Measurements from ENCODE around the gene TMEM221. TPM values are rescaled to one million over a fixed set of nuclear protein-coding genes. Genes with fewer than 3 reads are reported as not detected.

TMEM221 gene
- total and polyA plus RNA-seq, 2 donors (not counting 3 experiments of a cell fraction or from before 2014, with no cell fraction given), result 0.08 TPM; not detected in 1

DNA sequence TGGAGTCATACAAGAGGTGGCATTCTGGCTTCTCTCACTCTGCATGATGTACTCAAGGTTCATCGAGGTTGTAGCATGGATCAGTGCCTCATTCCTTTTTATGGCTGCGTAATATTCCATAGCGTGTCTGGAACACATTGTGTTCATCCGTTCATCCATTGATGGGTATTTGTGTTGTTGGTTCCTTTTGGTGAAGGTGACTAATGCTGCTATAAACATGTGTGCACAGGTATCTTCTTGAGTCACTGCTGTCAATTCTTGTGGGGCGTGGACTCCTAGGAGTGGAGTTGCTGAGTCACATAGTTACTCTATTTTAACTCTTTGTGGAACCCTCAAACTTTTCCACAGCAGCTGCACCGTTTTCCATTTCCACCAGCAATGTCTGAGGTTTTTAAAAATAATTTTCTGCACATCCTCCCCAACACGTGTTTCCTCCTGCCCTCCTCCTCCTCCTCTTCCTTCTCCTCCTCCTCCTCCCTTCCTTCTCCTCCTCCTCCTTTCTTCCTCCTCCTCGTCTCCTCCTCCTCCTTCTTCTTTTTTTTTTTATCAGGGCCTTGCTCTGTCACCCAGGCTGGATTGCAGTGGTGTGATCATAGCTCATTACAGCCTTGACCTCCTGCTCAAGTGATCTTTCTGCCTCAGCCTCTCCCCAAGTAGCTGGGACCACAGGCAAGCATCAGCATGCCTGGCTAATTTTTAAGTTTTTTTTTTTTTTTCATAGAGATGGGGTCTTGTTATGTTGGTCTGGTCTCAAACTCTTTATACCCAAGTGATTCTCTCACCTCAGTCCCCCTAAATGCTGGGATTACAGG is 2.0 kb upstream of the TMEM221 start:
- dilution Hi-C loops (cut with MboI; ENCODE audit: extremely low pct_ligation_motif_present, low sequenced_read_pairs) (no loop called here), intact Hi-C loops (cut with micrococcal nuclease) (loop anchor here (5.0 kb wide), 1 partner anchor 327 kb away; no protein-coding TSS in a partner anchor)
- Histone ChIP-seq H2AFZ (ENCODE audit: low read depth, low read length) (no peak overlapping the region), H3K4me1 (ENCODE audit: control insufficient read depth, extremely low read depth, insufficient read depth, low read length) (no peaks in the 10 kb centered on the region), H3K4me2 (ENCODE audit: insufficient read depth, low read length) (no peak overlapping the region), H4K20me1 (replicated peaks; ENCODE audit: control insufficient read depth, extremely low read depth, insufficient read depth, low read length) (no peaks in the 10 kb centered on the region), H3K27me3 (ENCODE audit: control insufficient read depth in 2 of 2, insufficient read depth in 2 of 2, low read length in 2 of 2) (peaks cover 17 to 30% of the 10 kb centered on the region in 2 experiments), H3K9me3 (replicated peaks; ENCODE audit: control insufficient read depth, insufficient read depth, low read length) (no peaks in the 10 kb centered on the region), H3K9ac (replicated peaks; ENCODE audit: extremely low read depth, insufficient read depth, low read length) (no peak overlapping the region), H3K4me3 (replicated peaks in 1 of 3; ENCODE audit: insufficient read depth in 1 of 3, low read depth in 1 of 3, low read length in 3 of 3) (no peak overlapping the region), H3K9me1 (replicated peaks; ENCODE audit: control insufficient read depth, extremely low read depth, insufficient read depth, low read length) (no peaks in the 10 kb centered on the region), H3K79me2 (ENCODE audit: control insufficient read depth, insufficient read depth, low read length) (no peaks in the 10 kb centered on the region), H3K27ac (ENCODE audit: insufficient read depth, low read depth, low read length) (no peak overlapping the region), H3K36me3 (ENCODE audit: control insufficient read depth in 2 of 2, extremely low read depth in 1 of 2, insufficient read depth in 2 of 2, low read length in 2 of 2) (no peaks in the 10 kb centered on the region)
- POLR2A ChIA-PET, result interaction anchor here (0.7 kb wide), 1 partner anchor 172 kb away, joined by 3 read pairs; no protein-coding TSS in a partner anchor
- BruUV-seq (replicated peaks), result no TSS peak
- FAIRE-seq (peak; percentile 44), DNase-seq (ENCODE audit: low read depth, low spot score) (no peak)
- CTCF ChIA-PET, result no interaction called here
- no peak for TF ChIP-seq POLR2AphosphoS5 (IDR thresholded peaks at IDR 0.05; ENCODE audit: insufficient read depth, low read depth, low read length)

- Histone ChIP-seq H3K4me2 (ENCODE audit: insufficient read depth, low read length) (no peak overlapping the region), H3K9me1 (replicated peaks; ENCODE audit: control insufficient read depth, extremely low read depth, insufficient read depth, low read length) (no peaks in the 10 kb centered on the region), H3K36me3 (ENCODE audit: control insufficient read depth in 2 of 2, extremely low read depth in 1 of 2, insufficient read depth in 2 of 2, low read length in 2 of 2) (no peaks in the 10 kb centered on the region), H3K9ac (replicated peaks; ENCODE audit: extremely low read depth, insufficient read depth, low read length) (no peak overlapping the region), H3K4me3 (replicated peaks in 1 of 3; ENCODE audit: insufficient read depth in 1 of 3, low read depth in 1 of 3, low read length in 3 of 3) (no peak overlapping the region), H3K27me3 (ENCODE audit: control insufficient read depth in 2 of 2, insufficient read depth in 2 of 2, low read length in 2 of 2) (peaks cover 8 to 14% of the 10 kb centered on the region in 2 experiments), H3K79me2 (ENCODE audit: control insufficient read depth, insufficient read depth, low read length) (no peaks in the 10 kb centered on the region), H2AFZ (ENCODE audit: low read depth, low read length) (peak overlapping the region; percentile 61), H3K27ac (ENCODE audit: insufficient read depth, low read depth, low read length) (no peak overlapping the region), H3K4me1 (ENCODE audit: control insufficient read depth, extremely low read depth, insufficient read depth, low read length) (no peaks in the 10 kb centered on the region), H4K20me1 (replicated peaks; ENCODE audit: control insufficient read depth, extremely low read depth, insufficient read depth, low read length) (no peaks in the 10 kb centered on the region), H3K9me3 (replicated peaks; ENCODE audit: control insufficient read depth, insufficient read depth, low read length) (no peaks in the 10 kb centered on the region)
- ChIA-PET POLR2A (no interaction called here), CTCF (interaction anchor here (0.5 to 2.2 kb wide), 11 partner anchors 10 to 412 kb away, joined by 3 to 11 read pairs (median 4); partner anchors contain the start of genes MVB12A and RPL18A)
- no peak for DNase-seq (ENCODE audit: low read depth, low spot score)
- dilution Hi-C loops (cut with MboI; ENCODE audit: extremely low pct_ligation_motif_present, low sequenced_read_pairs) (no loop called here), intact Hi-C loops (cut with micrococcal nuclease) (no loop called here)
- BruUV-seq (replicated peaks), result no TSS peak
- TF ChIP-seq JUN (IDR thresholded peaks at IDR 0.05; ENCODE audit: borderline replicate concordance, insufficient read depth, insufficient read length, low read depth) (no peak), POLR2A (IDR thresholded peaks at IDR 0.05; ENCODE audit: low read depth, low read length) (no peak), GATA2 (IDR thresholded peaks at IDR 0.05; ENCODE audit: insufficient read depth, insufficient read length, low read depth, low read length) (no peak), POLR2AphosphoS5 (IDR thresholded peaks at IDR 0.05; ENCODE audit: insufficient read depth, low read depth, low read length) (no peak), EZH2 (IDR thresholded peaks at IDR 0.05; ENCODE audit: borderline replicate concordance, low read depth, low read length, severe bottlenecking) (no peak), CTCF (IDR thresholded peaks at IDR 0.05; ENCODE audit: extremely low read depth in 1 of 2, insufficient read depth in 1 of 2, low read depth in 1 of 2, low read length in 2 of 2) (no peak), FOS (IDR thresholded peaks at IDR 0.05; ENCODE audit: borderline replicate concordance, insufficient read depth, low read length) (no peak), MYC (IDR thresholded peaks at IDR 0.05; ENCODE audit: low read depth, low read length) (no peak)
- TF ChIP-seq, protein P1, sequence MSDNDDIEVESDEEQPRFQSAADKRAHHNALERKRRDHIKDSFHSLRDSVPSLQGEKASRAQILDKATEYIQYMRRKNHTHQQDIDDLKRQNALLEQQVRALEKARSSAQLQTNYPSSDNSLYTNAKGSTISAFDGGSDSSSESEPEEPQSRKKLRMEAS (IDR thresholded peaks at IDR 0.05; ENCODE audit: insufficient read depth, insufficient read length), result no peak
- no peak for FAIRE-seq
Observed at GRCh38 chr19:17447704-17448130, 751 bp downstream of the TMEM221 start.

Data from endothelial cell of umbilical vein (primary cell).